H9 (cell line): ENCODE measurements around the gene SDK1. TPM values are rescaled to one million over a fixed set of nuclear protein-coding genes. Genes with fewer than 3 reads are reported as not detected.
A peak's percentile ranks its signal among the peaks of the same experiment; 100 is the strongest.

Source experiments
- DNase-seq: peaks from one replicate; pipeline ENCODE4 v3.0.0-alpha.2; 2017
- H2AFZ ChIP-seq: one replicate; pipeline ENCODE4 v1.6.1; 2013; ENCODE audit warnings: mild to moderate bottlenecking, low read length, control low read depth, moderate library complexity
- H2AK5ac ChIP-seq: 2 replicates; pipeline ENCODE4 v1.6.1; 2013; ENCODE audit warnings: low read length, control low read depth, mixed read lengths; ENCODE audit not compliant: insufficient read length
- H2BK120ac ChIP-seq: one replicate; pipeline ENCODE4 v1.6.1; 2013; ENCODE audit warnings: low read depth, mild to moderate bottlenecking, low read length, control low read depth, inconsistent platforms; ENCODE audit not compliant: poor library complexity, severe bottlenecking
- H2BK12ac ChIP-seq: 2 replicates; pipeline ENCODE4 v1.6.1; 2013; ENCODE audit warnings: low read length, control low read depth, mixed read lengths, low read depth; ENCODE audit not compliant: insufficient read length
- H2BK15ac ChIP-seq: 2 replicates; pipeline ENCODE4 v1.6.1; 2013; ENCODE audit warnings: low read depth, low read length, control low read depth
- H2BK20ac ChIP-seq: one replicate; pipeline ENCODE4 v1.6.1; 2013; ENCODE audit warnings: low read depth, mild to moderate bottlenecking, low read length, control low read depth, inconsistent platforms; ENCODE audit not compliant: poor library complexity, severe bottlenecking
- H2BK5ac ChIP-seq: 2 replicates; pipeline ENCODE4 v1.6.1; 2013; ENCODE audit warnings: low read length, control low read depth, mixed read lengths; ENCODE audit not compliant: insufficient read length
- H3K14ac ChIP-seq: 2 replicates; pipeline ENCODE4 v1.6.1; 2013; ENCODE audit warnings: low read length, control low read depth; ENCODE audit not compliant: insufficient read depth
- H3K18ac ChIP-seq: 2 replicates; pipeline ENCODE4 v1.6.1; 2013; ENCODE audit warnings: low read depth, mild to moderate bottlenecking, mixed read lengths, low read length, control low read depth; ENCODE audit not compliant: insufficient read length
- H3K23ac ChIP-seq: 2 replicates; pipeline ENCODE4 v1.6.1; 2013; ENCODE audit warnings: low read length, control low read depth, mixed read lengths, low read depth; ENCODE audit not compliant: insufficient read length
- H3K23me2 ChIP-seq: 2 replicates; pipeline ENCODE4 v1.6.1; 2013; ENCODE audit warnings: low read depth, mild to moderate bottlenecking, mixed read lengths, low read length, control low read depth; ENCODE audit not compliant: insufficient read length, poor library complexity, severe bottlenecking
- H3K27ac ChIP-seq: 2 replicates; pipeline ENCODE4 v1.5.1; 2013; ENCODE audit warnings: low read length, control low read depth, mixed read lengths, low read depth; ENCODE audit not compliant: insufficient read length
- H3K27me3 ChIP-seq: 2 replicates; pipeline ENCODE4 v1.6.1; 2013; ENCODE audit warnings: low read length, control low read depth, inconsistent platforms; ENCODE audit not compliant: insufficient read depth
- H3K4ac ChIP-seq: 2 replicates; pipeline ENCODE4 v1.6.1; 2013; ENCODE audit warnings: low read depth, mild to moderate bottlenecking, control low read depth, inconsistent platforms, low read length, moderate library complexity
- H3K4me1 ChIP-seq: 2 replicates; pipeline ENCODE4 v1.6.1; 2013; ENCODE audit warnings: low read length, control low read depth, inconsistent platforms; ENCODE audit not compliant: insufficient read depth
- H3K4me2 ChIP-seq: 2 replicates; pipeline ENCODE4 v1.6.1; 2013; ENCODE audit warnings: low read length, control low read depth, mixed read lengths; ENCODE audit not compliant: insufficient read length, insufficient read depth
- H3K56ac ChIP-seq: 2 replicates; pipeline ENCODE4 v1.6.1; 2013; ENCODE audit warnings: low read depth, mild to moderate bottlenecking, mixed read lengths, low read length, control low read depth; ENCODE audit not compliant: insufficient read length
- H3K79me1 ChIP-seq: 2 replicates; pipeline ENCODE4 v1.6.1; 2013; ENCODE audit warnings: low read depth, mild to moderate bottlenecking, moderate library complexity, low read length, control low read depth, inconsistent platforms; ENCODE audit not compliant: insufficient read depth, poor library complexity, severe bottlenecking
- H3K79me2 ChIP-seq: 2 replicates; pipeline ENCODE4 v1.6.1; 2013; ENCODE audit warnings: low read length, control low read depth, inconsistent platforms; ENCODE audit not compliant: insufficient read depth
- H3K9ac ChIP-seq: 2 replicates; pipeline ENCODE4 v1.6.1; 2013; ENCODE audit warnings: low read length, control low read depth, mixed read lengths; ENCODE audit not compliant: insufficient read length; ENCODE audit errors: extremely low read depth
- H3K9me3 ChIP-seq: one replicate; pipeline ENCODE4 v1.6.1; 2013; ENCODE audit warnings: low read depth, low read length, inconsistent platforms; ENCODE audit not compliant: control insufficient read depth
- H3T11ph ChIP-seq: one replicate; pipeline ENCODE4 v1.6.1; 2013; ENCODE audit warnings: mild to moderate bottlenecking, low read length, control low read depth, inconsistent platforms
- H4K20me1 ChIP-seq: one replicate; pipeline ENCODE4 v1.6.1; 2013; ENCODE audit not compliant: control insufficient read depth, insufficient read length, insufficient read depth
- H4K5ac ChIP-seq: 2 replicates; pipeline ENCODE4 v1.6.1; 2013; ENCODE audit warnings: low read depth, mild to moderate bottlenecking, mixed read lengths, low read length, control low read depth; ENCODE audit not compliant: insufficient read length
- H4K8ac ChIP-seq: replicated peaks from 2 replicates; pipeline ENCODE4 v1.6.1; 2013; ENCODE audit warnings: low read length, control low read depth, mixed read lengths, low read depth; ENCODE audit not compliant: insufficient read length
- H4K91ac ChIP-seq: 2 replicates; pipeline ENCODE4 v1.6.1; 2013; ENCODE audit warnings: low read depth, mild to moderate bottlenecking, moderate library complexity, mixed read lengths, low read length, control low read depth; ENCODE audit not compliant: insufficient read length
- H3K27ac Mint-ChIP-seq, 3 experiments: 2 replicates in 2 of 3; 3 replicates in 1 of 3; pipeline ENCODE4 v1.8.0; 2020 to 2021; ENCODE audit warnings: mixed read lengths in 3 of 3, mild to moderate bottlenecking in 1 of 3, moderate library complexity in 1 of 3
- H3K27me3 Mint-ChIP-seq: 2 replicates; pipeline ENCODE4 v1.8.0; 2021; ENCODE audit warnings: low read depth, mild to moderate bottlenecking, moderate library complexity, mixed read lengths
- H3K36me3 Mint-ChIP-seq, 3 experiments: 2 replicates in 2 of 3; 3 replicates in 1 of 3; pipeline ENCODE4 v1.8.0; 2020 to 2021; ENCODE audit warnings: low read depth in 3 of 3, mixed read lengths in 3 of 3; ENCODE audit not compliant: insufficient read depth in 1 of 3
- H3K4me1 Mint-ChIP-seq, 2 experiments: 2 replicates each; pipeline ENCODE4 v1.8.0; 2020; ENCODE audit warnings: mixed read lengths in 2 of 2
- H3K4me3 Mint-ChIP-seq, 2 experiments: 2 replicates in 1 of 2; 3 replicates in 1 of 2; pipeline ENCODE4 v1.8.0; 2020 to 2021; ENCODE audit warnings: mild to moderate bottlenecking in 2 of 2, mixed read lengths in 2 of 2, moderate library complexity in 1 of 2
- H3K9me3 Mint-ChIP-seq, 2 experiments: 2 replicates in 1 of 2; 3 replicates in 1 of 2; pipeline ENCODE4 v1.8.0; 2020; ENCODE audit warnings: mild to moderate bottlenecking in 2 of 2, mixed read lengths in 2 of 2, moderate library complexity in 1 of 2
- whole genome bisulfite sequencing: extraction: QIAGEN DNeasy Blood & Tissue Kit; methylation state at CpG from one replicate; pipeline ENCODE4 v1.1.7; 2013; ENCODE audit warnings: missing lambda C conversion rate, low lambda C conversion rate, mixed read lengths; ENCODE audit not compliant: insufficient read length; ENCODE audit errors: extremely low coverage; 5-methylcytosine and 5-hydroxymethylcytosine counted together
- total RNA-seq: library from RNA; stranded (reverse); gene quantifications from 2 replicates; pipeline ENCODE4 v1.2.1, GENCODE V29; 2021
- TF ChIP-seq, protein P1 (sequence below): fragments of 200-600 bp; sonication (generic); conservative IDR thresholded peaks from 3 replicates; pipeline ENCODE4 v1.8.0; 2021; ENCODE audit warnings: antibody characterized with exemption, mild to moderate bottlenecking

Gene SDK1
- total RNA-seq, 1 experiment from 2014 or later = 8.7 TPM

DNA sequence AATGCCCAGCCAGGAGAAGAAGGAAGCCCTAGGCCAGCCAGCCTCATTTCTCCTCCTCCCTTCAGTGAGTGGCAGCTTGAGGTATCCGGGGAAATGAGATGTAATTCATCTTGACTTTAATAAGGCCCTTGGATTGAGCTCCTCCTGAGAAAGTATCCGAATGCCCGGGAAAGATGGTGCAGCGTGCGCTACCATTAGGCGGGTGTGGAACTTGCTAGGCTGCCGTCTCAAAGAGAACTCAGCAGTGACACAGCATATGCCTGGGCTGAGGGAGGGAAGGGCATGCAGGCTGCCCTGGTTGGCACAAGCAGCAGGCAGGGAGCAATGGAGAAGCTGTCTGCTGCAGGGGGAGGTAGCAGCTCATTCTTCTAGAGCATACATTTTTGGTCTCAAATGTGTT is 721.2 kb downstream of the SDK1 start:
- Histone ChIP-seq H3K23me2 (no peaks in the 10 kb centered on the region), H2AFZ (no peak overlapping the region), H2AK5ac (no peak overlapping the region), H2BK120ac (no peak overlapping the region), H3K4me2 (no peak overlapping the region), H3K9me3 (peaks cover 5% of the 10 kb centered on the region), H3T11ph (no peak overlapping the region), H3K23ac (no peak overlapping the region), H3K9ac (no peak overlapping the region), H4K91ac (no peak overlapping the region), H4K20me1 (no peaks in the 10 kb centered on the region), H3K79me2 (no peaks in the 10 kb centered on the region), H3K4ac (no peak overlapping the region), H3K4me1 (no peaks in the 10 kb centered on the region), H4K5ac (no peak overlapping the region), H3K56ac (no peak overlapping the region), H2BK15ac (no peak overlapping the region), H3K18ac (no peak overlapping the region), H2BK5ac (no peak overlapping the region), H3K14ac (0 out of 2 replicates have a peak overlapping the region, but pooled peaks have one; percentile 2), H3K79me1 (no peaks in the 10 kb centered on the region), H3K27ac (no peak overlapping the region), H3K27me3 (no peaks in the 10 kb centered on the region), H4K8ac (no peak overlapping the region), H2BK12ac (no peak overlapping the region), H2BK20ac (no peak overlapping the region)
- Mint-ChIP-seq H3K27me3 (no peaks in the 10 kb centered on the region; the same call in 1 of the 2 replicates), H3K4me3 (no peak overlapping the region), H3K9me3 (peaks cover 14 to 18% of the 10 kb centered on the region in 2 experiments), H3K36me3 (peaks cover 20 to 38% (median 22%) of the 10 kb centered on the region in 3 experiments), H3K27ac (peak overlapping the region in 1 of 3 experiments; percentile 72; a peak in 1 of 7 replicates), H3K4me1 (peaks cover 19 to 21% of the 10 kb centered on the region in 2 experiments)
- TF ChIP-seq, protein P1, sequence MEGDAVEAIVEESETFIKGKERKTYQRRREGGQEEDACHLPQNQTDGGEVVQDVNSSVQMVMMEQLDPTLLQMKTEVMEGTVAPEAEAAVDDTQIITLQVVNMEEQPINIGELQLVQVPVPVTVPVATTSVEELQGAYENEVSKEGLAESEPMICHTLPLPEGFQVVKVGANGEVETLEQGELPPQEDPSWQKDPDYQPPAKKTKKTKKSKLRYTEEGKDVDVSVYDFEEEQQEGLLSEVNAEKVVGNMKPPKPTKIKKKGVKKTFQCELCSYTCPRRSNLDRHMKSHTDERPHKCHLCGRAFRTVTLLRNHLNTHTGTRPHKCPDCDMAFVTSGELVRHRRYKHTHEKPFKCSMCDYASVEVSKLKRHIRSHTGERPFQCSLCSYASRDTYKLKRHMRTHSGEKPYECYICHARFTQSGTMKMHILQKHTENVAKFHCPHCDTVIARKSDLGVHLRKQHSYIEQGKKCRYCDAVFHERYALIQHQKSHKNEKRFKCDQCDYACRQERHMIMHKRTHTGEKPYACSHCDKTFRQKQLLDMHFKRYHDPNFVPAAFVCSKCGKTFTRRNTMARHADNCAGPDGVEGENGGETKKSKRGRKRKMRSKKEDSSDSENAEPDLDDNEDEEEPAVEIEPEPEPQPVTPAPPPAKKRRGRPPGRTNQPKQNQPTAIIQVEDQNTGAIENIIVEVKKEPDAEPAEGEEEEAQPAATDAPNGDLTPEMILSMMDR = no peak
- WGBS = no CpG with 5 or more reads among the region's 7 CpGs
- no peak for DNase-seq
